HUES48 (cell line): ENCODE data around the gene ARFRP1.
"Not testable (repeated sequence)": the region's sequence is repeated elsewhere in the genome, so short reads cannot be mapped to it uniquely, and the experiment has no call there.

Experiments used
- H3K27ac ChIP-seq: one replicate; pipeline ENCODE4 v1.7.0; 2013; ENCODE audit warnings: low read depth, low read length, inconsistent platforms
- H3K27me3 ChIP-seq: 2 replicates; pipeline ENCODE4 v1.6.1; 2013; ENCODE audit warnings: mild to moderate bottlenecking, low read length; ENCODE audit not compliant: control insufficient read depth, insufficient read depth
- H3K36me3 ChIP-seq: 2 replicates; pipeline ENCODE4 v1.6.1; 2013; ENCODE audit warnings: low read length; ENCODE audit not compliant: control insufficient read depth, insufficient read depth
- H3K4me1 ChIP-seq: 2 replicates; pipeline ENCODE4 v1.6.1; 2013; ENCODE audit warnings: mild to moderate bottlenecking, low read length; ENCODE audit not compliant: control insufficient read depth, insufficient read depth
- H3K4me3 ChIP-seq: 2 replicates; pipeline ENCODE4 v1.5.1; 2013; ENCODE audit warnings: mild to moderate bottlenecking, low read depth, low read length
- H3K9ac ChIP-seq: 2 replicates; pipeline ENCODE4 v1.6.1; 2013; ENCODE audit warnings: mild to moderate bottlenecking, low read depth, low read length, moderate library complexity
- H3K9me3 ChIP-seq: 2 replicates; pipeline ENCODE4 v1.6.1; 2013; ENCODE audit warnings: low read length; ENCODE audit not compliant: control insufficient read depth, insufficient read depth

ARFRP1 gene

GRCh38 chr20:63678071-63678470, 29.7 kb downstream of the ARFRP1 start:
- H3K36me3 ChIP-seq = peaks cover 42% of the 10 kb centered on the region
- no peak overlapping the region for H3K9ac ChIP-seq
- no peaks in the 10 kb centered on the region for H3K9me3 ChIP-seq

GRCh38 chr20:63675681-63676368, 32.0 kb downstream of the ARFRP1 start:
- no peaks in the 10 kb centered on the region for H3K4me1 ChIP-seq
- no peak overlapping the region for H3K4me3 ChIP-seq
- H3K9ac ChIP-seq = no peak overlapping the region
- H3K36me3 ChIP-seq = peaks cover 43% of the 10 kb centered on the region
- H3K27me3 ChIP-seq = no peaks in the 10 kb centered on the region
- no peaks in the 10 kb centered on the region for H3K9me3 ChIP-seq
- H3K27ac ChIP-seq = no peak overlapping the region

More at GRCh38 chr20:63678071-63678470, 29.7 kb downstream of the ARFRP1 start:
- no peak overlapping the region for H3K27ac ChIP-seq
- H3K4me1 ChIP-seq = no peaks in the 10 kb centered on the region
- H3K27me3 ChIP-seq = no peaks in the 10 kb centered on the region
- H3K4me3 ChIP-seq = no peak overlapping the region

- no peak overlapping the region for H3K9ac ChIP-seq
- H3K9me3 ChIP-seq = no peaks in the 10 kb centered on the region
- H3K4me1 ChIP-seq = no peaks in the 10 kb centered on the region
- H3K27ac ChIP-seq = no peak overlapping the region
- no peak overlapping the region for H3K4me3 ChIP-seq
- H3K27me3 ChIP-seq = no peaks in the 10 kb centered on the region
- H3K36me3 ChIP-seq = peaks cover 46% of the 10 kb centered on the region
Measured at GRCh38 chr20:63673951-63674350, 33.8 kb downstream of the ARFRP1 start.

- Histone ChIP-seq H3K4me1 (no peaks in the 10 kb centered on the region), H3K9me3 (no peaks in the 10 kb centered on the region), H3K4me3 (no peak overlapping the region), H3K9ac (no peak overlapping the region), H3K36me3 (peaks cover 48% of the 10 kb centered on the region), H3K27me3 (no peaks in the 10 kb centered on the region), H3K27ac (no peak overlapping the region)
Measured at GRCh38 chr20:63672666-63673065, 35.1 kb downstream of the ARFRP1 start.

- not testable (repeated sequence) for H3K27ac ChIP-seq, H3K27me3 ChIP-seq, H3K4me3 ChIP-seq, H3K9me3 ChIP-seq, H3K4me1 ChIP-seq, H3K9ac ChIP-seq
- H3K36me3 ChIP-seq = peaks cover 55% of the 10 kb centered on the region
Measured at GRCh38 chr20:63671695-63672094, 36.1 kb downstream of the ARFRP1 start.

- Histone ChIP-seq H3K9me3 (no peaks in the 10 kb centered on the region), H3K27me3 (no peaks in the 10 kb centered on the region), H3K9ac (no peak overlapping the region), H3K27ac (no peak overlapping the region), H3K36me3 (peaks cover 51% of the 10 kb centered on the region), H3K4me3 (no peak overlapping the region), H3K4me1 (no peaks in the 10 kb centered on the region)
Measured at GRCh38 chr20:63668351-63668750, 39.4 kb downstream of the ARFRP1 start.

- Histone ChIP-seq H3K9me3 (no peaks in the 10 kb centered on the region), H3K27me3 (no peaks in the 10 kb centered on the region), H3K27ac (no peak overlapping the region), H3K36me3 (peaks cover 56% of the 10 kb centered on the region), H3K4me3 (no peak overlapping the region), H3K9ac (no peak overlapping the region), H3K4me1 (no peaks in the 10 kb centered on the region)
Measured at GRCh38 chr20:63667858-63668257, 39.9 kb downstream of the ARFRP1 start.

- no peak overlapping the region for H3K9ac ChIP-seq
- H3K9me3 ChIP-seq = no peaks in the 10 kb centered on the region
- no peak overlapping the region for H3K4me3 ChIP-seq
- H3K36me3 ChIP-seq = peaks cover 72% of the 10 kb centered on the region
- H3K4me1 ChIP-seq = no peaks in the 10 kb centered on the region
- H3K27me3 ChIP-seq = no peaks in the 10 kb centered on the region
- H3K27ac ChIP-seq = no peak overlapping the region
Measured at GRCh38 chr20:63665708-63666107, 42.1 kb downstream of the ARFRP1 start.

- Histone ChIP-seq H3K4me3 (no peak overlapping the region), H3K27me3 (no peaks in the 10 kb centered on the region), H3K27ac (no peak overlapping the region), H3K9me3 (no peaks in the 10 kb centered on the region), H3K9ac (no peak overlapping the region), H3K4me1 (no peaks in the 10 kb centered on the region), H3K36me3 (peaks cover 79% of the 10 kb centered on the region)
Measured at GRCh38 chr20:63664861-63665594, 42.7 kb downstream of the ARFRP1 start.

- Histone ChIP-seq H3K4me3 (no peak overlapping the region), H3K9ac (no peak overlapping the region), H3K27me3 (no peaks in the 10 kb centered on the region), H3K27ac (no peak overlapping the region), H3K9me3 (no peaks in the 10 kb centered on the region), H3K36me3 (peaks cover 80% of the 10 kb centered on the region), H3K4me1 (peaks cover 2% of the 10 kb centered on the region)
Measured at GRCh38 chr20:63664143-63664851, 43.5 kb downstream of the ARFRP1 start.
